ENCODE measurements around the gene ING5. TPM values are rescaled to one million over a fixed set of nuclear protein-coding genes. Genes with fewer than 3 reads are reported as not detected.

ING5 gene
- total RNA-seq, 1 donor from 2014 or later, result 16.3 TPM

DNA sequence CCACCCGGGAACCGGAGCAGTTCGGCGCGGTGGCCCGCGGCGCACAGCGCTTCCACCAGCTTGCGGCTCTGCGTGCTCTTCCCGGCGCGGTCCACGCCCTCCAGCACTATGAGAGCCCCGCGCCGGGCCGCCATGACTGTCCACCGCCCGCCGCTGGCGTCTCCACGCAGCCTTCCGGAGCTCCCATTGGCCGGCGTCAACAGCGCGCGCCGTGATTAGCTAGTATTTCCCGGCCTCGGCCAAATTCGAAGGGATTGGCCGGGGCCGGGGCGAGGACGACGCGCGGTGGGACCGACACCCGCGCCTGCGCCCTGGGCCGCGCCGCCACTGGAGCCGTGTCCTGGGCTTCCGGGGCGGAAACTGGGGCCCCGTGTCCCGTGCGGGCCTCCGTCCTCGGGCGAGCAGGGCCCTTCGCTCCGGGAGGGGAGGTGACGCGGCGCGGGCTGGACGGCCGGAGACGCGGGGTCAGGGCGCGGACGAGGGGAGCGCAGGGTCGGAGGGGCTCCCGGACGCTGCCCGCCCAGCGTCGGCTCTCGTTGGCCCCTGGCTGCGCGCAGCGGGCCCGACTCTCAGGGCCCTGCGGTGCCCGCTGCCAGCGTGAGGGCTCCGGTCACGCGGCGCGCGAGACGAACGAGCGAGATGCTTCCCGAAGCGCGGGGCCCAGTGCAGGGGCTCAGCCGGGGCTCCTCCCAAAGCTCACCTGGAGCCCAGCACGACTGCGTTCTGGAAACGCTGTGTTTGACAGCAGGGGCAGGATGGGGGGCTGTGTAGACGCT lies 15.0 kb upstream of the ING5 start, which contains the start of gene DTYMK:
TSS of gene DTYMK (minus strand) at position 166 of the 776 bp plus-strand sequence. CDS start at position 134, 32 bp downstream.
- peaks cover 22% of the 10 kb centered on the region for H3K4me1 Mint-ChIP-seq (ENCODE audit: low read depth)
- no peaks in the 10 kb centered on the region for H3K9me3 Mint-ChIP-seq (ENCODE audit: low read depth)

DNA sequence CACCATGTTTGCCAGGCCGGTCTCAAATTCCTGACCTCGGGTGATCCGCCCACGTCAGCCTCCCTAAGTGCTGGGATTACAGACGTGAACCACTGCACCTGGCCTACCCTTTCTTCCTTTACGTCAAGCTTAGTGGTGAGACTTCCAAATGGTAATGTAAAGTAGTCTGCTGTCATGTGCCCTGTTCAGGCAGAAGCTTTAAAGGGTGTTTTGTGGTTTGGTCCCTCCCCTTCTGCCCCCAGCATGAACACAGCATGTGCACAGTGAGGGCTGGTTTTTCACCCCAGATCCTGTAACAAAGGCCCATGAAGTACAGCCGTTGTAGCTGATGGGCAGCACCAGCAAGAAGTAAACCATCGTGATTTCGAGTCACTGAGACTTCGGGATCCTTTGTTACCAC lies 12.5 kb upstream of the ING5 start:
- Mint-ChIP-seq H3K27me3 (ENCODE audit: low read depth) (no peaks in the 10 kb centered on the region), H3K4me3 (ENCODE audit: unreplicated experiment) (no peak overlapping the region), H3K36me3 (ENCODE audit: low read depth) (peaks cover 3% of the 10 kb centered on the region), H3K4me1 (ENCODE audit: low read depth) (peaks cover 28% of the 10 kb centered on the region), H3K27ac (ENCODE audit: unreplicated experiment) (no peak overlapping the region), H3K9me3 (ENCODE audit: low read depth) (no peaks in the 10 kb centered on the region)
- DNase-seq (ENCODE audit: low spot score), result no peak
- TF ChIP-seq, protein P1, sequence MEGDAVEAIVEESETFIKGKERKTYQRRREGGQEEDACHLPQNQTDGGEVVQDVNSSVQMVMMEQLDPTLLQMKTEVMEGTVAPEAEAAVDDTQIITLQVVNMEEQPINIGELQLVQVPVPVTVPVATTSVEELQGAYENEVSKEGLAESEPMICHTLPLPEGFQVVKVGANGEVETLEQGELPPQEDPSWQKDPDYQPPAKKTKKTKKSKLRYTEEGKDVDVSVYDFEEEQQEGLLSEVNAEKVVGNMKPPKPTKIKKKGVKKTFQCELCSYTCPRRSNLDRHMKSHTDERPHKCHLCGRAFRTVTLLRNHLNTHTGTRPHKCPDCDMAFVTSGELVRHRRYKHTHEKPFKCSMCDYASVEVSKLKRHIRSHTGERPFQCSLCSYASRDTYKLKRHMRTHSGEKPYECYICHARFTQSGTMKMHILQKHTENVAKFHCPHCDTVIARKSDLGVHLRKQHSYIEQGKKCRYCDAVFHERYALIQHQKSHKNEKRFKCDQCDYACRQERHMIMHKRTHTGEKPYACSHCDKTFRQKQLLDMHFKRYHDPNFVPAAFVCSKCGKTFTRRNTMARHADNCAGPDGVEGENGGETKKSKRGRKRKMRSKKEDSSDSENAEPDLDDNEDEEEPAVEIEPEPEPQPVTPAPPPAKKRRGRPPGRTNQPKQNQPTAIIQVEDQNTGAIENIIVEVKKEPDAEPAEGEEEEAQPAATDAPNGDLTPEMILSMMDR (IDR thresholded peaks at IDR 0.05), result no peak

More for the DNA sequence above, 15.0 kb upstream of the ING5 start, which contains the start of gene DTYMK:
- peak; percentile 98 for DNase-seq (ENCODE audit: low spot score)
- H3K4me3 Mint-ChIP-seq (ENCODE audit: unreplicated experiment), result peak within 1 kb of the TSS; percentile 92
- peaks cover 1% of the 10 kb centered on the region for H3K36me3 Mint-ChIP-seq (ENCODE audit: low read depth)
- H3K27me3 Mint-ChIP-seq (ENCODE audit: low read depth), result no peaks in the 10 kb centered on the region
- H3K27ac Mint-ChIP-seq (ENCODE audit: unreplicated experiment), result peak within 1 kb of the TSS; percentile 95
- TF ChIP-seq, protein P1 (IDR thresholded peaks at IDR 0.05), result no peak

DNA sequence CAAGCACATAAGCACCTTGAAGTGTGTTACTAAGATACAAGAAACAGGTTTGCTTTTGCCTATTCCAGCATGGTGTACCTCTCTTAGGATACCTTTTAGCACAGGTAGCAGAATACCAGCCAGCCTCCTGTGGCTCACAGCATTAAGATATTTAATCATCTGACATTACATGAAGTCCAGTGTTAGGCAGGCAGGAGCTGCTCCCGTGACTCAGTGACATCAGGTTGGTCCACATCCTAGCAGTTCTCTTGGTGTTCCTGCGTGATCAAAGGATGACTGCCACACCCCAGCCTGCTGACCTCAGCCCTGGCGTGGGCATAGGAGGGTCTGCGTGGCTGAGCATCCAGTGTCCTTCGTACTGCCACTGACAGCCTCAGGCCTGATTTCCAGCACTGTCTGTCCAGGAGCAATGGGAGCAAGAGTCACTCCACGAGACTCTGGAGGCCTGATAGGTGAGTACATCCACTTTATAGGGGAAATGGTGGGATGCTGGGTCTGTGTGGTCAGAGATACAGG lies 11.6 kb upstream of the ING5 start:
- Mint-ChIP-seq H3K36me3 (ENCODE audit: low read depth) (peaks cover 3% of the 10 kb centered on the region), H3K4me1 (ENCODE audit: low read depth) (peaks cover 28% of the 10 kb centered on the region), H3K4me3 (ENCODE audit: unreplicated experiment) (no peak overlapping the region), H3K27me3 (ENCODE audit: low read depth) (no peaks in the 10 kb centered on the region), H3K9me3 (ENCODE audit: low read depth) (no peaks in the 10 kb centered on the region), H3K27ac (ENCODE audit: unreplicated experiment) (no peak overlapping the region)
- TF ChIP-seq, protein P1 (IDR thresholded peaks at IDR 0.05), result no peak
- no peak for DNase-seq (ENCODE audit: low spot score)

DNA sequence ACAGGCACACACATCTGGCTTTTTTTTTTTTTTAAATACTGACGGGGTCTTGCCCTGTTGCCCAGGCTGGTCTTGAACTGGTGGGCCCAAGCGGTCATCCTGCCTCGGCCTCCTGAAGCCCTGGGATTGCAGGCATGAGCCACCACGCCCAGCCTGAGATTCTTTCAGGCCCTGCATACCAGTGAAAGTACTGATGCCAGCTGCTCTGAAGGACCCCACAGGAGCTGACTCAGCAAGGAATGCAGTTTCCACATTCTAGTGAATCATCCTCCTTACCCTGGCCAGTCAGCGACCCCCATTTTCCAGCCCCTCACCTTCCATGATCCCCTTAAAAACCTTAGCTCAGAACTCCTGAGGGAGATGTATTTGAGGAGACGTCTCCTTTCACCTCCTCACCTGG lies 9.4 kb upstream of the ING5 start:
- peak overlapping the region; percentile 85 for H3K27ac Mint-ChIP-seq (ENCODE audit: unreplicated experiment)
- H3K36me3 Mint-ChIP-seq (ENCODE audit: low read depth), result peaks cover 3% of the 10 kb centered on the region
- no peaks in the 10 kb centered on the region for H3K9me3 Mint-ChIP-seq (ENCODE audit: low read depth)
- H3K27me3 Mint-ChIP-seq (ENCODE audit: low read depth), result no peaks in the 10 kb centered on the region
- peaks cover 19% of the 10 kb centered on the region for H3K4me1 Mint-ChIP-seq (ENCODE audit: low read depth)
- DNase-seq (ENCODE audit: low spot score), result no peak
- TF ChIP-seq, protein P1 (IDR thresholded peaks at IDR 0.05), result no peak
- H3K4me3 Mint-ChIP-seq (ENCODE audit: unreplicated experiment), result no peak overlapping the region

DNA sequence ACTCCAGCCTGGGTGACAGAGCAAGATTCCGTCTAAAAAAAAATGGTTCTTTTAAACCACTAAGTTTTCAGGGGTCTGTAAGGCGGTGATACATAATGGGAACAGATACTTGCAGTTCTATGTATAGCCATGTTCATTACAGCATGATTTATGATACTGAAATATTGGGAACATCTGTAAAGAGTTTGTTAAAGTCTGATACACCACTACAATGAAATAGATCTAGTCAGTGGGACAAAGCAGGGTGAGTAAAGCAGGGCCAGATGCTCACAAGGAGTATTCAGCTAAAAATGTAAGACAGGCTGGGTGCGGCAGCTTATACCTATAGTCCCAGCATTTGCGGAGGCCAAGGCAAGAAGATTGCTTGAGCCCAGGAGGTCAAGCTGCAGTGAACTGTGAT lies 6.2 kb upstream of the ING5 start:
- no peaks in the 10 kb centered on the region for H3K27me3 Mint-ChIP-seq (ENCODE audit: low read depth)
- H3K4me1 Mint-ChIP-seq (ENCODE audit: low read depth), result peaks cover 9% of the 10 kb centered on the region
- no peak overlapping the region for H3K27ac Mint-ChIP-seq (ENCODE audit: unreplicated experiment)
- H3K9me3 Mint-ChIP-seq (ENCODE audit: low read depth), result no peaks in the 10 kb centered on the region
- peaks cover 3% of the 10 kb centered on the region for H3K36me3 Mint-ChIP-seq (ENCODE audit: low read depth)
- TF ChIP-seq, protein P1 (IDR thresholded peaks at IDR 0.05), result no peak
- no peak overlapping the region for H3K4me3 Mint-ChIP-seq (ENCODE audit: unreplicated experiment)
- DNase-seq (ENCODE audit: low spot score), result no peak

Measured in chondrocyte (in vitro differentiated cells).